Kidney (tissue), 14 donors: Measurements from ENCODE around the gene SPEN. TPM values are rescaled to one million over a fixed set of nuclear protein-coding genes. Genes with fewer than 3 reads are reported as not detected.
"Not testable (repeated sequence)": the region's sequence is repeated elsewhere in the genome, so short reads cannot be mapped to it uniquely, and the experiment has no call there.

Source experiments
- DNase-seq, 5 donors: peaks; one replicate each; pipeline ENCODE4 v3.0.0-alpha.2; 2013 to 2020
- FAIRE-seq: peaks from 2 replicates; lab custom pipeline; 2012; peaks lifted over from hg19 to GRCh38; lab: Jason Lieb, UNC
- H3K27ac ChIP-seq, 2 donors: one replicate each; pipeline ENCODE4 v1.7.0; 2013; ENCODE audit warnings: low read depth in 2 of 2, low read length in 2 of 2, inconsistent platforms in 1 of 2
- H3K27me3 ChIP-seq: one replicate; pipeline ENCODE4 v1.7.1; 2013; ENCODE audit warnings: low read length, inconsistent platforms; ENCODE audit not compliant: control insufficient read depth, insufficient read depth
- H3K36me3 ChIP-seq, 3 donors: one replicate each; pipeline versions ENCODE4 v1.7.0 to v1.7.1; 2013; ENCODE audit warnings: low read length in 3 of 3, control low read depth in 1 of 3, inconsistent platforms in 1 of 3; ENCODE audit not compliant: insufficient read depth in 3 of 3, control insufficient read depth in 2 of 3
- H3K4me1 ChIP-seq, 3 donors: one replicate each; pipeline versions ENCODE4 v1.7.0 to v1.7.1; 2013; ENCODE audit warnings: low read length in 3 of 3, inconsistent platforms in 1 of 3, low read depth in 1 of 3; ENCODE audit not compliant: control insufficient read depth in 2 of 3, insufficient read depth in 2 of 3
- H3K4me3 ChIP-seq, 3 donors: one replicate each; pipeline versions ENCODE4 v1.7.0 to v1.8.1; 2013; ENCODE audit warnings: low read length in 3 of 3, control low read depth in 1 of 3, inconsistent platforms in 1 of 3
- H3K9ac ChIP-seq, 3 donors: one replicate each; pipeline versions ENCODE4 v1.7.0 to v1.7.1; 2013; ENCODE audit warnings: low read length in 3 of 3, control low read depth in 1 of 3, inconsistent platforms in 1 of 3
- H3K9me3 ChIP-seq, 3 donors: one replicate each; pipeline versions ENCODE4 v1.7.0 to v1.7.1; 2013; ENCODE audit warnings: low read length in 3 of 3, control low read depth in 1 of 3, inconsistent platforms in 1 of 3; ENCODE audit not compliant: control insufficient read depth in 2 of 3, insufficient read depth in 1 of 3
- intact Hi-C: fragments of 100-400 bp; cut with DNase I; formaldehyde crosslinking; loops from one replicate; pipeline ENCODE4 v1.11.1; 2022
- polyA plus RNA-seq: library from polyadenylated mRNA; stranded (reverse); fragments of 350-450 nt; fragmentation: Illumina TruSeq; extraction: RNeasy Lipid Tissue Mini Kit (QIAGEN cat#74804); gene quantifications from one replicate; pipeline ENCODE4 v1.2.3, GENCODE V29; 2014; ENCODE audit warnings: low read depth, low replicate concordance; ENCODE audit not compliant: insufficient read depth
- total RNA-seq: library from RNA; stranded (reverse); fragmentation: NEBNext Ultra II Directional; extraction: Animal tissue kit (Norgen Biotek cat#: 25700); gene quantifications from one replicate; pipeline ENCODE4 v1.2.1, GENCODE V29; 2021
- TF ChIP-seq, protein P1 (sequence below): IDR thresholded peaks from 3 replicates; pipeline ENCODE4 v1.5.1; 2012; ENCODE audit warnings: mild to moderate bottlenecking, moderate library complexity, borderline replicate concordance; ENCODE audit not compliant: insufficient read depth; ENCODE audit errors: extremely low read depth
- donor health status: control.
- donor health status: control.
- donor health status: control.
- donor health status: control.
- donor health status: control.
- donor health status: DM: yes; HTN: yes; CAD: no.
- donor health status: Normal renal cell carcinoma (clear cell type).

SPEN gene
- total and polyA plus RNA-seq, 2 donors from 2014 or later: 9.4 to 70.7 TPM

DNA sequence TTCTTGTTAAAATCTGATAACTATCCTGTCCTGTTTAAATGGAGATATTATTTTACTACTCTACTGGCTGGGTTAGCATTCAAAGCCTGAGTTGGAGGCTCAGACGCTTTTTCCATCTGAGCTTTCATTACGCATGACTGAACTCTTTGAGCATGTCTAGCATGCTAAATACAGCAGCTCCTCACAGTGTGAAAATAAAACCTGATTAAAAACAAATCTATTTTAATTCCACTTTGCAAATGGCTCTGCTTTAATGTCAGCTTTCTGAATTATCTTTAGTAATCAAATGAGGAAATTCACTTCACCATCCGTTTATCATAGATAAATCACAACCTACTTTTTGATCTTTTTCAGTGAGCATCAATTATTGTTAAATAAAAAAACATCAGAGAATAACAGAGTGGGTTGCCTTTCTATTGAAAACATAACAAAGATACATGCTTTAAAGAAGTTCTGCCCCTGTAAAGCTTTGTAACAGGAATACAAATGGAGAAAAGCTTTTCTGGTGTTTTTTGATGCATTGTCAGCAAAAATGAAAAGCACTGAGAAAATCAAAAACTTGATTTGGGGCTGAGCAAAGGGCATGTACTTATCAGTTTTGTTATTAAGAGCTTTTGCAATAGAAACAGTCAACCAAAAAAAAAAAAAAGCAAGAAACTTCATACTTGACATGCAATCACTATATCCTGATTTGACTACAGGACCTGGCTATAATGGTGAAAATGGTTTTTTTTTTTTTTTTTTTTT, 3.5 kb upstream of the SPEN start:
- Histone ChIP-seq H3K36me3 (no peaks in the 10 kb centered on the region), H3K9ac (no peak overlapping the region), H3K4me1 (no peaks in the 10 kb centered on the region), H3K27me3 (no peaks in the 10 kb centered on the region), H3K4me3 (no peak overlapping the region), H3K27ac (no peak overlapping the region), H3K9me3 (no peaks in the 10 kb centered on the region)
- DNase-seq (peak in 3 of 5 donors; percentile 44 to 84 (median 82)), FAIRE-seq (no peak)
- intact Hi-C loops: no loop called here
- TF ChIP-seq, protein P1, sequence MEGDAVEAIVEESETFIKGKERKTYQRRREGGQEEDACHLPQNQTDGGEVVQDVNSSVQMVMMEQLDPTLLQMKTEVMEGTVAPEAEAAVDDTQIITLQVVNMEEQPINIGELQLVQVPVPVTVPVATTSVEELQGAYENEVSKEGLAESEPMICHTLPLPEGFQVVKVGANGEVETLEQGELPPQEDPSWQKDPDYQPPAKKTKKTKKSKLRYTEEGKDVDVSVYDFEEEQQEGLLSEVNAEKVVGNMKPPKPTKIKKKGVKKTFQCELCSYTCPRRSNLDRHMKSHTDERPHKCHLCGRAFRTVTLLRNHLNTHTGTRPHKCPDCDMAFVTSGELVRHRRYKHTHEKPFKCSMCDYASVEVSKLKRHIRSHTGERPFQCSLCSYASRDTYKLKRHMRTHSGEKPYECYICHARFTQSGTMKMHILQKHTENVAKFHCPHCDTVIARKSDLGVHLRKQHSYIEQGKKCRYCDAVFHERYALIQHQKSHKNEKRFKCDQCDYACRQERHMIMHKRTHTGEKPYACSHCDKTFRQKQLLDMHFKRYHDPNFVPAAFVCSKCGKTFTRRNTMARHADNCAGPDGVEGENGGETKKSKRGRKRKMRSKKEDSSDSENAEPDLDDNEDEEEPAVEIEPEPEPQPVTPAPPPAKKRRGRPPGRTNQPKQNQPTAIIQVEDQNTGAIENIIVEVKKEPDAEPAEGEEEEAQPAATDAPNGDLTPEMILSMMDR: no peak

DNA sequence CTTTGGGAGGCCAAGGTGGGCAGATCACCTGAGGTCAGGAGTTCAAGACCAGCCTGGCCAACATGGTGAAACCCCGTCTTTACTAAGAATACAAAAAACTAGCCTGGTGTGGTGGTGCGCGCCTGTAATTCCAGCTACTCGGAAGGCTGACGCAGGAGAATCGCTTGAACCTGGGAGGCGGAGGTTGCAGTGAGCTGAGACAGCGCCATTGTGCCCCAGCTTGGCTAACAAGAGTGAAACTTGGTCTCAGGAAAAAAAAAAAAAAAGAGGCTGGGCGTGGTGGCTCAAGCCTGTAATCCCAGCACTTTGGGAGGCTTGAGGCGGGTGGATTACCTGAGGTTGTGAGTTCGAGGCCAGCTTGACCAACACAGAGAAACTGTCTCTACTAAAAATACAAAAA, 1.5 kb upstream of the SPEN start:
- H3K4me1 ChIP-seq, H3K27me3 ChIP-seq, H3K27ac ChIP-seq, H3K9me3 ChIP-seq, FAIRE-seq, intact Hi-C loops, H3K36me3 ChIP-seq, H3K9ac ChIP-seq, DNase-seq: not testable (repeated sequence)
- H3K4me3 ChIP-seq: peak overlapping the region in 1 of 3 donors; percentile 72

DNA sequence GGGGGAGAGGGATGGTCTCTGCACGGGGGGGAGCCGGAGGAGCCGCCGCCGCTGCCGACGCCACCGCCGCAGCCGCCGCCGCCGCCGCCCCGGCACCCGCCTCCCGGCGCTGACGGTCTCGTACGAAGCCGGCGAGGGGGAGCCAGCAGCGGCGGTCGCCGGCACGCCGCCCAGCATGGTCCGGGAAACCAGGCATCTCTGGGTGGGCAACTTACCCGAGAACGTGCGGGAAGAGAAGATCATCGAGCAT, 311 bp downstream of the SPEN start:
- peak overlapping the region; percentile 64 to 96 (median 96) for H3K4me3 ChIP-seq
- peaks cover 6 to 16% (median 6%) of the 10 kb centered on the region in 3 donors for H3K4me1 ChIP-seq
- no peaks in the 10 kb centered on the region for H3K27me3 ChIP-seq
- H3K9ac ChIP-seq: peak overlapping the region; percentile 55 to 99 (median 65)
- intact Hi-C loops: no loop called here
- no peaks in the 10 kb centered on the region for H3K9me3 ChIP-seq
- FAIRE-seq (no peak), DNase-seq (no peak)
- H3K27ac ChIP-seq: peak overlapping the region; percentile 90 to 97
- no peaks in the 10 kb centered on the region for H3K36me3 ChIP-seq
- TF ChIP-seq, protein P1: no peak

DNA sequence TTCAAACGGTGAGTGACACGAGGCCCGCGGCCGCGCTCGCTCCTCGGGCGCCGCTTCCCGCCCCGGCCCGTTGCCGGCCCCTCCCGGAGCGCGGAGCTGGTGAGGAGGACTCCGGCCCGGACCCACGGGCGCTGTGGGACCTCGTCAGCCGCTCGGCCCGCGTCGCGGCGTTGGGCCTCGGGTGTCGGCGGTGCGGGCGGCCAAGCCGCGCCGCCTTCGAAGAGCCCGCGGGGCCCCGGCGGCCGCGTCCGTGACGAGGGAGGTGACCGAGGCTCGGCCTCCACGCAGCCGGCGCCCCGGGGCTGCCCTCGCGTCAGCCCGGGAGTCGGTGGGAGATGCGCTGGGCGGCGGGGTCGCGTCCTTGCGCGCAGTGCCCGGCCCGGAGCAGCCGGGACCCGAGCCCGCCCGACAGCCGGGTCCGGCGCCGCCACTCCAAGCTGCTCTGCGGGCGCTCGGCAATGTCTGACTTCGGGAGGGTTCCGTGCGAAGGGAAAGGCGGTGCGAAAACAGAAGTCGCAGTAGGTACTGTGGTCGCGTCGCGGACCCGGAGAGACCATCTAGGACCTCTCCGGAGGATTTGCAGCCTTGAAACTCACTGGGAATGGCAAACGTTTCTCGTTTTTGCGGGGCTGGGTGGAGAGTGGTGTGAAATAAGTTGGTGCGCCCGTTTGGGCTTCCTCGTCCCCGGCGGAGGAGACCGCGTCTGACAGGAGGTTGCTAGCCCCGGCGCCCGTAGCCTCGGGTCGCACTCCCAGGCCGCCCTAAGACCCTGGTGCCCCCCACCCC, 829 bp downstream of the SPEN start:
- Histone ChIP-seq H3K27me3 (no peaks in the 10 kb centered on the region), H3K9me3 (no peaks in the 10 kb centered on the region), H3K27ac (peak overlapping the region; percentile 90 to 97), H3K9ac (peak overlapping the region; percentile 83 to 99 (median 96)), H3K4me1 (peaks cover 6 to 16% (median 6%) of the 10 kb centered on the region in 3 donors), H3K36me3 (no peaks in the 10 kb centered on the region), H3K4me3 (peak overlapping the region; percentile 86 to 96 (median 96))
- intact Hi-C loops: no loop called here
- DNase-seq (peak; percentile 29 to 87 (median 46)), FAIRE-seq (no peak)
- TF ChIP-seq, protein P1: no peak
